Amygdala (tissue), 56 donors: Measurements from ENCODE around the gene GALNT12.

ENCODE experiments used
- DNase-seq, 56 donors: peaks; one replicate each; lab custom pipeline; 2025; lab: John Stamatoyannopoulos, UW

The GALNT12 gene

GRCh38 chr9:98894171-98894570 lies 86.7 kb downstream of the GALNT12 start:
- no peak for DNase-seq

- DNase-seq: no peak
Measured at GRCh38 chr9:98894761-98895160, 87.3 kb downstream of the GALNT12 start.

GRCh38 chr9:98896632-98897031 lies 89.2 kb downstream of the GALNT12 start:
- DNase-seq: no peak

GRCh38 chr9:98897745-98898144 lies 90.3 kb downstream of the GALNT12 start:
- DNase-seq: no peak

- DNase-seq: peak in 7 of 56 donors; percentile 6 to 56 (median 24)
Measured at GRCh38 chr9:98899408-98900056, 92.1 kb downstream of the GALNT12 start.
